HT1080 (cell line): ENCODE measurements around the gene ZNF136. TPM values are rescaled to one million over a fixed set of nuclear protein-coding genes. Genes with fewer than 3 reads are reported as not detected.

Source experiments
- DNase-seq: peaks from one replicate; pipeline ENCODE4 v3.0.0-alpha.2; 2015; ENCODE audit warnings: low read depth
- polyA plus RNA-seq, 2 experiments: library from polyadenylated mRNA; depleted of rRNA; stranded (reverse); fragments of >200 nt; gene quantifications; 2 replicates each; pipeline ENCODE4 v1.2.3, GENCODE V29; 2015
- total RNA-seq: library from RNA; depleted of rRNA; stranded (reverse); fragments of >200 nt; shearing (Covaris generic); gene quantifications from 2 replicates; pipeline ENCODE4 v1.2.3, GENCODE V29; 2014; rRNA removed

Gene ZNF136
- 2.6 and 3.7 TPM in 2 replicates for total RNA-seq
- 1.6 and 1.7 TPM in 2 replicates for polyA plus RNA-seq (2015; cell fraction: cytosol; rRNA removed)
- polyA plus RNA-seq (2015; cell fraction: nucleus; rRNA removed): 2.3 and 4.1 TPM in 2 replicates

DNA sequence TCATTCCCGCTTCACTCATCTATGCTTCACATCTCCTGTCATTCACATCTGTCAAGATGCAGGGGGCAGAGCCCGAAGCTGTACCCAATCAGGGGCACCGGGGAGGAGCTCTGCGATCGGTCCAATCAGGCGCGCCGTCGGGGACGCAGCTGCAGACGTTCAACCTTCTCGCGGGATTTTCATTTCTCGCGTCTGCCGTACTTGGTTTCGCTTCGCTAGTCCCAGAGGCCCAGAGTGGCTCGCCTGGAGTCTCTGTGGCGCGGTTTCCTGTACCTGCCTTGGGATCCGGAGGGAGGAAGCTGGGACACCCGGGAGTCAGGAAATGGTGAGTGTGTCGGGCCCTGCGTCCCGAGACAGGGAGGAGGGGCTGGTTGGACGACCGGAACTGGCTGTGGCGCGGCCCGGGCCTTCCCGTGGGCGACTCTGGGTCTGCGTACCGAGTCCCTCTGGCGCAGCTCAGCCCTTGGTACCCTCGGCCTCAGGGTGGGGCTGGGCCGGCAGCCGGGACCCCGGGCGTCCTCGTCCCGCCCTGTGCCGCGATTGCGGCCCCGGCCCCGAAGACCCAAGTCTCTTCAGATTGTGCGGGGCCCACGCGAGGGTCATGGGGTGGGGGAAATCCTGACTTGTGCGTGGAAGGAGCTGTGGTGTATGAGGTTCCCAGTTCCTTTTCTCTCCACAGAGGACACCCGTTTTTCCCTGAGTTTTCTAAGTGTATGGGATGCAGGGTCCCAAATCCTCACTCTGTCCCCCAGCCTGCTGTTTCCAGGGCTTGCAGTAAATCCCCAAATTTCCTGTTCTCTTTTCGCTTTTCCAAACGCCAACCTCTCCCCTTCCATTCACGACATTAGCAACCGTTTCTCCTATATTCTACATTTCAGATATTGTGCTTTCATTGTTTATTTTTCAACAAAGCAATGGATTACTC is at the start of gene ZNF136:
Gene ZNF136, plus strand, starts transcription at position 215 of the 925 bp plus-strand sequence. Its CDS starts 108 bp downstream, at position 323.
- peak; percentile 96 for DNase-seq

DNA sequence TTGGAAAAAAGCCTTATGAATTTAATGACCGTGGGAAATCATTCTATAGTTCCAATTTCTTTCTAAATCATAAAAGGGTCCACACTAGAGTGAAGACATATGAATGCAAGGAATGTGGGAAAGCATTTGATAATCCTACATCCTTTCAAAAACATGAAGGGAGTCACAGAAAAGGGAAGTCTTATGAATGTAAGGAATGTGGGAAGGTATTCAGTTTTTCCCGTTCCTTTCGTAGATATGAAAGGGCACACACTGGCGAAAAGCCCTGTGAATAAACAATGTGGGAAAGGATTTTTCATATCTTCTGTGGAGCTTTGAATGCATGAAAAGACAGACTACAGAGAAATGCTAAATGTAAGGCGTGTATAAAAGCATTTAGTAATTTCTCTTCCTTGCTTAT is 49.8 kb upstream of the ZNF136 start:
- no peak for DNase-seq

DNA sequence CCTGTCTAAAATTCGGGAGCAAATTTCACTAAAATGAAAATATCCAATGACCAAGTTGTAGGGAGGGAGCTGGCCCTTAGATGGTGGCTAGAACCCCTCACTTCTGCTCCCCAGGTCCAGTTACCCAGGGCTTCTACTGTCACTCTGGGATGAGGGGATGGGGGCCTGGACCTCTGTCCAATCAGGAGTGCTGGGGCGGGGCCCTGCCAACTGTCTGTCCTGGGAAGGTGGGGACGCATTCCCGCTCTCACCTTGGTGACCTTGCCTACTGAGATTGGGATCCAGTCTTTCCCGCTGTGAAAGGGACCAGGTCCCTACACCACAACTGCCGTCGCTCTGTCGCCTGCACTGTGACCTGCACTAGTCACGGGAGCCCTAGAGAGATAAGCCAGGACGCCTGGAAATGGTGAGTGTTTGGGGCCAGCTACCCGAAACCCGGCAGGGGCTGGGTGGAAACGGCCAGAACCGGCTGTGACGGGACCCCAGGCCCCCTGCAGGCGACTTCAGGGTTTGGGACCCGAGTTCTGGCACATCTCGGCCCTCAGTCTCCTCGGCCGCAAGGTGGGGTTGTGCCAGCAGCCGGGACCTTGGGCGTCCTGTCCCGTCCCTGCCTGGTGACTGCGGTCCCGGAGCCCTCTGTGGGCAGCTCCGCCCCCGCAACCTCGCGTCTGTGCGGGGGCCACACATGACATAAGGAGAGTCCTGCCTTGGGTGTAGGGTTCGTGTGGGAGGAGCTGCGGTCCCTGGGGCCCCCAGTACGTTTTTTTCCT is 45.5 kb upstream of the ZNF136 start:
- DNase-seq: no peak

DNA sequence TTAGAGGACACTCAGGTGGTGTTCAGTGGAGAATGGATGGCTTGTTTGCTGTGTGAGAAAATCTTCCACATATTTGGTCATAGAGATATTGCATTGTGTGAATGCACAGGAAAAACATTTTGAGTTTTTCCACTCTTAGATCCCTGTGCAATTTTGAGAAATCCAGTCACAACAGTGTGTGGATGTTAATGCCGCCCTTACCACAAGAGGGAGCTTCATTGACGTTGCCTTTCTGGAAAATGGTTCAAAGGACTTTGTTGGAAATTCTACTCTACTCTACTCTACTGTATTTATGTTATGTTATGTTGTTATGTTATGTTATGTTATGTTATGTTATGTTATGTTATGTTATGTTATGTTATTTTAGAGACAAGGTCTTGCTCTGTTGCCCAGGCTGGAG is 36.2 kb upstream of the ZNF136 start:
- DNase-seq: no peak

DNA sequence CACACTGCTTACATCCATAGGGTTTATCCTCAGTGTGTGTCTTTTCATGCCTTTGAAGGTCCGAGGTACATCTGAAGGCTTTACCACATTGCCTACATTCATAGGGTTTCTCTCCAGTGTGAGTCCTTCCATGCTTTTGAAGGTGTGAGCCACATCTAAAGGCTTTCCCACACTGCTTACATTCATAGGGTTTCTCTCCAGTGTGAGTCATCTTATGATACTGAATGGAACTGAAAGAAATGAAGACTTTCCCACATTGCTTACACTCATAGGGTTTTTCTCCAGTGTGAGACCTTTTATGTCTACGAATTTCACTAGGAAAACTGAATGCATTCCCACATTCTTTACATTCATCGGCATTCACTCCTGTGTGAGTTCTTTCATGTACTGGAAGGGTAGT is 29.8 kb upstream of the ZNF136 start:
- DNase-seq: no peak

DNA sequence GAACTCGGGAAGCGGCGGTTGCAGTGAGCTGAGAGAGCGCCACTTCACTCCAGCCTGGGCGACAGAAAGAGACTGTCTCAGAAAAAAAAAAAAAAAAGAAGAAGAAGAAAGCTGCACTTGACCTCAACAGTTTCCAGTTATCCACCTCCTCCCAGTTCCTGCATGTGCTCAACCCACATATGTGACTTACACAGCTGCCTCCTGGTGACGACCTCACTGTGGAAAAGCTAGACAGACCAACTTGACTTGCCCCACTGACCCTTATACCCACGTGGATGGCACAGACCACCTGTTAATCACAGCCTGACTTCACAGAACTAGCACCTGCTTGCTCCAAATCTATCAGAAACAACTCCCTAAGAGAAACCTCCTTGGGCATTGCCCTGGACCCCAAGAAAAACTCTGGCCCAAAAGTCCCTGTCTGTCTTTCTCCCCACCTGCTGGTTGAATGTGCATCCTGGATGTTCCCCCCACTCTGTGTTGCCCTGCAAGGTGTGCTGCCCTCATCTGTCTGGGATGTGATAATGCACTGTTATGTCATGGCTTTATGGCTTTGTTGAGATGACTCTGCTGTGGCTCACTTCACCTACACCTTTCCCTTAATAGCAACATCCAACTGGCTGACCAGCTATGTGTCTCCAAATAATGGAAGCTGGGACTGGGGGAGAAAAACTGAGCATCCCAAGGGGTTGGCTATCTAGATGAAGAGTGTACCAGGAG is 25.5 kb upstream of the ZNF136 start:
- DNase-seq: no peak

DNA sequence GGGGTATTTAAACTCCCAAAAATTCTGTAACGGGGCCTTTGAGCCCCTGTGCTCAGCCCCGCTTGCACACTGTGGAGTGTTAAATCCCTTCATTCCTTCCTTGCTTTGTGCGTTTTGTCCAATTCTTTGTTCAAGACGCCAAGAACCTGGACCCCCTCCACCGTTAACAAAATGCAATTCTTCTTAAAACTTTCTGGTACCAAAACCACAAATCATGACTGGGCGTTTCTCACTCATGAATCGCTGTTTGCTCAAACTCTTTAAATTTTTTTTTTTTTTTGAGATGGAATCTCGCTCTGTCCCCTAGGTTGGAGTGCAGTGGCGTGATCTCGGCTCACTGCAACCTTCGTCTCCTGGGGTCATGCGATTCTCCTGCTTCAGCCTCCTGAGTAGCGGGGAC is 23.6 kb upstream of the ZNF136 start:
- DNase-seq: no peak

DNA sequence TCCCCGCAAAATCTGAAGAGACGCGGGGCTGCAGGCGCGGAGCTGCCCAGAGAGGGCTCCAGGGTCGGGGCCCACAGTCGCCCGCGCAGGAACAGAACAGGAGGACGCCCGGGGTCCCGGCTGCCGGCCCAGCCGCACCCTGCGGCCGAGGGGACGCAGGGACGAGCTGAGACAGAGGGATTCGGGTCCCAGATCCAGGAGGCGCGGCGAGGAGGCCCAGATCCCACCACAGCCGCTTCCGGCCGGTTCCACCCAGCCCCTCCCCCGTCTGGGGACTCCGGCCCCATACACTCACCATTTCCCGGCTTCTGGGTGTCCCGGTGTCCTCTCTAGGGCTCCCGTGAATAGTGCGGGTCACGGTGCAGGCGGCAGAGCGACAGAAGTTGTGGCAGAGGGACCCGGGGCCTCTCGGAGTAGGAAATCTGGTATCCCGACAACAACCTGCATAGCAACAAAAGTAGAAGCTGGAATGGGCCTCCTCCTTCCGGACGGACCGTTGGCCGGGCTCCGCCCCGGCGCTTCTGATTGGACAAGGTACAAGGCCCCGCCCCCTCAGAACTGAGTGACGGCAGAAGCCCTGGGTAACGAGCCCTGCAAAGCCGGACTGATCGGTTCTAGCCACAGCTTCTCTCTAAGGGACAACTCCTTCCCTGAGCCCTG is 22.9 kb upstream of the ZNF136 start, which contains the start of gene ZNF20:
Gene ZNF20, minus strand, starts transcription at position 466 of the 660 bp plus-strand sequence. Its CDS starts 168 bp downstream, at position 298.
- DNase-seq: peak; percentile 84

DNA sequence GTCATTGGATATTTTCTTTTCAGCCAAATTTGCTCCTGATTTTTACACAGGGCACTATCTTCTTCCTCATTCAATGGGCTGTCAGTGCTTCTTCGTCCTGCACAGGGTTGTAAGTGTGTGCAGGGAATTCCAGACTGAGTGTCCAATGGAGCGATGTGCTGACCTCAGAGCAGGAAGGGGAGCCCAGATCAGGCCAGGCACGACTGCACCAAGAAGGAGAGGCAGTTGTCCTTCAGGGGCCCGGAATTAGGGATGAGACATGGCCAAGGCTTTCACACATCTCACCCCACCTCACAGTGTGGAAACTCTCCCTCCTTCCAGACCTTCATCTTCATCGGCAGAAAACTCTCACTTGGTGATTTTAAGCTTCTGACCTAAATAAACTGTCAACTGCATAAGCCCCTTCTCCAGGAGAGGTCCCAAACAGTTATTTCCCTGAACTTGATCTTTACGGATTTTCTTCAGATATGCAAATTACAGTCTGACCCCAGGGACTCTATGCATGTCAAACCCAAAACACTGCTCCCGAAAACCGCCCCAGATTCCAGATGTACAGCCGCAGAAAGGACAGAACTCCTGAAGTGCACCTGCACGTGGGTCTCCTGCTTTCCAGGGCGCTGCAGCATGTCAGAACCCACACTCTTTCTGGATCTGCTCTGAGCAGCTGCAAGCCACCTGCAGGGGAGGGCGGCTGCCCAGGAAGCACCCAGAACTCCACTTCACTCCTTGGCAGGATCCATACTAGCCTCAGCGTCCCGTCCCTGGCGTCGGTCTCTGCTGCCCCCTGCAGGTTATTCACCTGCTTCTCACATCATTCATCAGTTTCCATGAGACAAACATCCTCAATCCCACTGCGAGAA is 22.1 kb upstream of the ZNF136 start:
- DNase-seq: peak; percentile 40

DNA sequence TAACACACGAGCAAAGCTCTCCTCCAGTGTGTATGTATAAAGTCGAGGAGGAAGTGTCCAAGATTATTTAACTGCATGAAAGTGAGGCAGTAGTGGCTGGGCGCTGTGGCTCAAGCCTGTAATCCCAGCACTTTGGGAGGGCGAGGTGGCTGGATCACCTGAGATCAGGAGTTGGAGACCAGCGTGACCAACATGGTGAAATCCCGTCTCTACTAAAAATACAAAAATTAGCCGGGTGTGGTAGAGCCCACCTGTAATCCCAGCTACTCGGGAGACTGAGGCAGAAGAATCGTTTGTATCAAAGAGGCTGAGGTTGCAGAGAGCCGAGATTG is 21.5 kb upstream of the ZNF136 start:
- no peak for DNase-seq

DNA sequence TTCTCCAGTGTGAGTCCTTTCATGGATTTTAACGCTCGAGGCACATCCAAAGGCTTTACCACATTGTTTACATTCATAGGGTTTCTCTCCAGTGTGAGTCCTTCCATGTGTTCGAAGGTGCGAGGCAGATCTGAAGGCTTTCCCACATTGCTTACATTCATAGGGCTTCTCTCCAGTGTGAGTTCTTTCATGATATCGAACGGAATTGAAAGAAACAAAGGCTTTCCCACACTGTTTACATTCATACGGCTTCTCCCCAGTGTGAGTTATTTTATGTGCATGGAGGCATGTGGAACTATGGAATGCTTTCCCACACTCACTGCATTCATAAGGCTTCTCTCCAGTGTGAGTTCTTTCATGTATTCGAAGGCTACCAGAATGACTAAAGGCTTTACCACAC is 17.5 kb upstream of the ZNF136 start:
- DNase-seq: no peak

DNA sequence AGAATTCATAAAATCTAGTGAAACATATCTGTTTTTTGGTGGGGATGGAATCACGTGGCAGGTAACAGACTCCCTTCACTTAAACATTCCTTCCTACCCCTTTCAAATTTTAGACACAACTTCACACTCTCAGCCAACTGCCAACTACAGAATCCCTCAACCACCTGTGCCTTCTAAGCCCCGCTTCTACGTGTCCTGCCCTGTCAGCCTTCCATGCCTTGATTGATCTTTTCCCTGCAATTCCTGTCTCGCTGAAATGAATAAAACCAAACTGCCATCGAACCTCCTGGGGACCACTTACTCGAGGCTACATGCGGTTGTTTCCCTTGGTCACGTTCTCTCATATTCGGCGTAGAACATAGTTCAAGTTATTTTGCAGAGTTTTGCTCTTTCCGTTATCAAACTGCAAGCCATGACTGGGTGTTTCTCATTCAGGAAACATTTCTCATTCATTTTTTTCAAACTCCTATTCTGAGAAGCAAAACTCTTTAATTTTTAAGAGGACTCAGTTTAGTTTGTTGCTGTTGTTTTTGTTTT is 7.5 kb upstream of the ZNF136 start:
- no peak for DNase-seq

DNA sequence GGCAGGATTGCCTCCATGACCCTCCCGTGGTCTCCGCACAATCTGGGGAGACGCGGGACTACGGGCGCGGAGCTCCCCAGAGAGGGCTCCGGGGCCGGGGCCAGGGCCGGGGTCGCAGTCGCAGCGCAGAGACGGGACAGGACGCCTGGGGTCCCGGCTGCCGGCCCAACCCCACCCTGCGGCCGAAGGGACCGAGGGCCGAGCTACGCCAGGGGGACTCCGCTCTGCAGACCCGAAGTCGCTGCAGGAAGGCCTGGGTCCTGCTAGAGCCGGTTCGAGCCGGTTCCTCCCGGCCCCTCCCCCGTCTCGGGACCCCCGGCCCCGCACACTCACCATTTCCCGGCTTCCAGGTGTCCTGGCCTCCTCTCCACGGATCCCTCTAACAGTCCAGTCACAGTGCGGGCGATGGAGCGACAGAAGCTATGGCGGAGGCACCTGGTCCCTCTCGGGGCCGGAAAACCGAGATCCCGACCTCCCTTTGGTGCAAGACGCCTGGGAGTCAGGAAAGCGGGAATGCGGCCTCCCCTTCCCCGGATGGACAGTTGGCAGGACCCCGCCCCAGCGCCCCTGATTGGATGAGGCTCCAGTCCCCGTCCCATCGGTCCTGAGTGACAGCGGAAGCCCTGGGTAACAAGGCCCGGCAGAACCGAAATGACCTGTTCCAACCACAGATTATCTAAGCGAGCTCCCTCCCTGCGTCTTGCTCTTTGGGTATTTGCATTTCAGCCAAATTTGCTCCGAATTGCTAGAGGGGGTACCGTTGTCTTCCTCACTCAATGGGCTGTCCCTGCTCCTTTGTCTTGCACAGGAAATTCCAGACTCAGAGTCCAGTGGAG is 6.5 kb upstream of the ZNF136 start, which contains the start of gene ZNF625:
Gene ZNF625, minus strand, starts transcription at position 512 of the 836 bp plus-strand sequence. Its CDS starts 176 bp downstream, at position 336.
- DNase-seq: peak; percentile 84

DNA sequence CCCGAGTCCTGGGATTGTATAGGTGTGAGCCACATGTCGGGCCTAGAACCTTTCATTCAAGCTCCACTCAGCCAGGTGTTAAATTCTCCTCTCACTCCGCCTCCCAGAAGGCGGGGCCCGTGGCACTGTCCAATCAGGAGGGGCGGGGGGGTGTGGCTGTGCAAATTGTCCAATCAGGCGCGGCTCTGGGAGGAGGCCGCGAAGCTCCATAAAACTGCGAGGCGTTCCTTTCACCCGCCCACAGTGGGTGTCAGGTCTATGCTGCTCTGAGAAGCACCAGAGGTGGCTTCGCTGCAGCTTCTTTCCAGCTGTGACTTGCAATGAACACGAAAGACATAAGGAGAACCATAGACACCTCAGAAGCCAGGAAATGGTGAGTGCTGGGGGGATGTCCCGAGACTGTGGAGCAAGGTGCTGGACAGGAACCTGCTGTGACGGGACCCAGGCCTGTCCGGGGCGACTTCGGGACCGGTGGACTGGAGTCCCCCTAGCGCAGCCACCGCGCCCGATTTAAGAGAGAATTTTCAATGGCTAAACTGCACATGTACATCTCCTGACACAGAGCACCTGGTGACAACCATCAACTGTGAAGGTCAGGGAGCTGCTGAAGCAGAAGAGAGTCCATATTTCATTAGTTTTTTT is 3.0 kb upstream of the ZNF136 start:
- DNase-seq: no peak

DNA sequence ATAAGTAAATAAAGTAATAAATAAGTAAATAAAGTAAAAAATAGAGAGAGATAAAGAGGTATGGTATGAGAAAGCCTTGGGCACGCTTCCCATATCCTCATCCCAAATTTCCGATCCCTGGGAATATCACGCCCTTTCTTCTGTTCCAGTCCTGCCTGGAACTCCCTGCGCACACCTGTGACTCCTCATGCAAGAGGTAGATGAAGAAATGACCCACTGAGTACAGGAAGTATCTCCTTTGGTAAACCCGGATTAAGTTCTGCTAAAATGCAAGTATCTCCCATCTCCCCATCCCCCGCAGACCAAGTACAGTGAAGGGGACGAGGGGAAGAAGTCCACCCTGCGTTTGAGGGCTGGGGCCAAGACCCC is 399 bp upstream of the ZNF136 start:
- no peak for DNase-seq

DNA sequence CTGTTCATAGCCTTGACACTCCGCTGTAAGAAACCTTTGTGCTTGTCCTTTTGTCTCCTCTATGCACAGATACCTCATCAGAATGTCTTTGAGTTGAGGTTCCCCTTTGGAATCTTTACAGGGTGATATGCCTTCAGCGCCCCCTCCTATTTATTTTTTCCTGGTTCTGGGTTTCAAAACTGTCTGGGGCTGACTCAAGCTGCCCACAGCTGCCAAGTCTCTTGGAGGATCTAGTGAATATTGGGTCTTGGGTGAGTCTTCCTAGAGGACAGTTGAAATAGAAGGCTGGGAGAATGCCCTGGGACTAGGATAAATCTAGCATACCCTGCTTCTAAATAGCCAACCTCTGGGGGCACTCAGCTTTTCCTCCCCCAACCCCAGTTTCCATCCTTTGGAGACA is 930 bp downstream of the ZNF136 start:
- peak; percentile 15 for DNase-seq

DNA sequence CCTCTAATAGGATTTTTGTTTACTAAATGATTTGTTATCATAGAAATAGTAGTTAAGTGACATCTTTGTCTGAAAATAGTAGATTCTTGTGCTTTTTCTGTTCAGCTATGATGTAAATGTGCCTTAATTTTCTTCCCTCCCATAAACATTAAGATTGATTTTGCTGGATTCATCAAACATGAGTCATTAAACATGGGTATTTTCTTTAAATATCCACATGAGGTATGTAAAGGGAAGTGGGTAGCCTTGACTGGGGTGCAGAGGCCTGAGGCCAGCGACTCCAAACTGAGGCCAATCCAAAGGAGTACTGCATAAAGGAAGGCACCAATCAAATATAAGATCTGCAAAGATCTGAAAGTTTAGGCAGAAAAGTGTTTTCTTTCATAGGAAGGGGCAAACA is 3.7 kb downstream of the ZNF136 start:
- DNase-seq: no peak

DNA sequence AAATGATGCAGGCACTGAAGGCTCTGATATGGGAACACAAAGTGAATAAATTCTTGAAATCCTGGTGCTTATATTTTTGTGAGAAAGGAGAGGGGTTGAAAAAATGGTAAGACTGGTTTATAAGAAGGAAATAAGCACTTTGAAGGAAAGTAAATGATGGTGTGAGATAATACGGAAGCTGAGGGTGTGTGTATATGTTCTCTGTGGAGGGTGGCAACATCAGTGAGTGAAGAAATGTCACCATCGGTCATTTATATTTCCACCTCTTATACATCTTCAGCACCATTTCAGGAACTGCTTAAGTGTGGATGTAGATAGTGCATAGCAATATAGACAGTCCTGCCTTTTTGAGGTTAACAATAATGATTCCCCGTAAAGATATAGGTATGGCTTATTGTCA is 17.5 kb downstream of the ZNF136 start:
- no peak for DNase-seq
